AG04450 (cell line): ENCODE measurements around the gene HSD17B8. TPM values are rescaled to one million over a fixed set of nuclear protein-coding genes. Genes with fewer than 3 reads are reported as not detected.

Source experiments
- CTCF ChIA-PET: fragments of 300-600, 350-600 bp; formaldehyde crosslinking; extraction: SDS; loops from one replicate; lab custom pipeline; 2022; ENCODE audit warnings: antibody characterized with exemption, inconsistent platforms; lab: Charles Lee
- POLR2A ChIA-PET: fragments of 350-600 bp; formaldehyde crosslinking; extraction: SDS; loops from one replicate; lab custom pipeline; 2021; ENCODE audit warnings: antibody characterized with exemption, inconsistent platforms; lab: Yijun Ruan, JAX
- DNase-seq: peaks from one replicate; pipeline ENCODE4 v3.0.0-alpha.2; 2011; ENCODE audit warnings: low read depth, low spot score
- H3K27ac ChIP-seq: one replicate; pipeline ENCODE4 v1.5.1; 2012; ENCODE audit warnings: low read depth, low read length, control low read depth
- H3K27me3 ChIP-seq: one replicate; pipeline ENCODE4 v1.6.0; 2012; ENCODE audit warnings: low read length; ENCODE audit not compliant: control insufficient read depth, insufficient read depth
- H3K4me3 ChIP-seq: 2 replicates; pipeline ENCODE4 v1.5.1; 2011; ENCODE audit warnings: mild to moderate bottlenecking, low read depth, low read length, control low read depth
- H3K9me3 ChIP-seq: 2 replicates; pipeline ENCODE4 v1.5.1; 2012; ENCODE audit warnings: low read length; ENCODE audit not compliant: control insufficient read depth, insufficient read depth
- polyA plus RNA-seq: library from polyadenylated mRNA; depleted of rRNA; stranded (reverse); fragments of >200 nt; gene quantifications from 2 replicates; pipeline ENCODE4 v1.2.3, GENCODE V29; 2011; rRNA removed
- small RNA-seq: library from RNA; depleted of rRNA; stranded (forward); fragments of <200 nt; gene quantifications from one replicate; pipeline ENCODE3, GENCODE V24; 2012; ENCODE audit warnings: low read depth; ENCODE audit not compliant: insufficient read length
- TF ChIP-seq, protein P1 (sequence below): IDR thresholded peaks from 2 replicates; pipeline ENCODE4 v1.5.1; 2011; ENCODE audit warnings: low read depth, low read length, control low read depth, inconsistent platforms

HSD17B8 gene
- polyA plus RNA-seq, 1 experiment = 4.9 TPM

DNA sequence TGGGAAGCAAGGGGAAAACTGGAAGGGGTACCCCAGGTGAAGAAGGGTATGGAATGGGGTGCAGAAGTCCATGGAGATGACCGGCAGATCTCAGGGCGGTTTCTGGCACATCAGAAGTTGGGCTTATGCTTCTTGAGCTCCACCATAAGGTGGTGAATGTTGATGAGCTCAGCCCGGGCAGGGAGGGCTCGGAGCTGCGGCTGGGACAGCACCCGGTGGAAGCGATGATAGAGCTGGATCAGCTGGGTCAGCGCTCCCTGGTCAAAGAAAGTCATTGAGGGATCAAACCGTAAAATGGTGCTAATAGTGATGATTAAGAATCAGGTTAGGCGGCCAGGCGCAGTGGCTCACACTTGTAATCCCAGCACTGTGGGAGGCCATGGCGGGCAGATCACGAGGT lies 46.3 kb downstream of the HSD17B8 start:
- no peaks in the 10 kb centered on the region for H3K9me3 ChIP-seq
- ChIA-PET POLR2A (interaction anchor here (0.7 to 3.7 kb wide), 4 partner anchors 13 to 278 kb away, joined by 3 to 52 read pairs (median 33); partner anchors contain the start of genes B3GALT4, RPS18 and VPS52), CTCF (interaction anchor here (0.7 to 4.7 kb wide), 2 partner anchors 236 to 266 kb away, joined by 3 to 72 read pairs; no protein-coding TSS in a partner anchor)
- peak overlapping the region; percentile 68 for H3K27ac ChIP-seq
- H3K27me3 ChIP-seq = no peaks in the 10 kb centered on the region
- no peak for DNase-seq
- H3K4me3 ChIP-seq = 0 out of 2 replicates have a peak overlapping the region, but pooled peaks have one; percentile 17
- TF ChIP-seq, protein P1, sequence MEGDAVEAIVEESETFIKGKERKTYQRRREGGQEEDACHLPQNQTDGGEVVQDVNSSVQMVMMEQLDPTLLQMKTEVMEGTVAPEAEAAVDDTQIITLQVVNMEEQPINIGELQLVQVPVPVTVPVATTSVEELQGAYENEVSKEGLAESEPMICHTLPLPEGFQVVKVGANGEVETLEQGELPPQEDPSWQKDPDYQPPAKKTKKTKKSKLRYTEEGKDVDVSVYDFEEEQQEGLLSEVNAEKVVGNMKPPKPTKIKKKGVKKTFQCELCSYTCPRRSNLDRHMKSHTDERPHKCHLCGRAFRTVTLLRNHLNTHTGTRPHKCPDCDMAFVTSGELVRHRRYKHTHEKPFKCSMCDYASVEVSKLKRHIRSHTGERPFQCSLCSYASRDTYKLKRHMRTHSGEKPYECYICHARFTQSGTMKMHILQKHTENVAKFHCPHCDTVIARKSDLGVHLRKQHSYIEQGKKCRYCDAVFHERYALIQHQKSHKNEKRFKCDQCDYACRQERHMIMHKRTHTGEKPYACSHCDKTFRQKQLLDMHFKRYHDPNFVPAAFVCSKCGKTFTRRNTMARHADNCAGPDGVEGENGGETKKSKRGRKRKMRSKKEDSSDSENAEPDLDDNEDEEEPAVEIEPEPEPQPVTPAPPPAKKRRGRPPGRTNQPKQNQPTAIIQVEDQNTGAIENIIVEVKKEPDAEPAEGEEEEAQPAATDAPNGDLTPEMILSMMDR = no peak

DNA sequence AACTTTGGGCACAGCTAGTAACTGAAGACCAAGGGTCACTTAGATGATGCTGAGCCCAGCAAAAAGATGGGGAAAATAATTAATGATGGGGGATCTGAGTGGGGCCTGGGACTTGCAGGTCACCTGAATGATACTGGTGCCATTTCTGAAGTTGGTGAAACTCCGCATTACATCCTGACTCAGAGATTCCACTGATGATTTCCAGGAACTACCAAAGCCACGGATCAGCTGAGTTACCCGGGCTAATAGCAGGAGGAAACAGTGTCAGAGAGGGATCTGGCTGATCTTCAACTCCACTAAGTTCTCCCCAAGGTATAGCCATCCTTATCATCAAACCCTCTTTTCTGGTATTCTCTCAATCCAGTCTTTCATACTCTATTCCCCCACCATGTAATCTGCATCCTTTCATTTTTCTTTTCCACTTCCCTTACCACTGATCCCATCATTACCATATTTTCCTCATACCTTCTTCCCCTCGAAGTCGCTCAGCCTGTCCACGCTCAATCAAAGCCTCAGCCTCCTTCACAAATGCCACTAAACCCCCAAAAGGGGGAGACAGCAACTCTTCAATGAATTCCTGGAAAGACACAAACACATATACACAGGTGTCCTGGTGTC lies 47.0 kb downstream of the HSD17B8 start:
- DNase-seq = no peak
- Histone ChIP-seq H3K27me3 (no peaks in the 10 kb centered on the region), H3K9me3 (no peaks in the 10 kb centered on the region), H3K4me3 (no peak overlapping the region), H3K27ac (no peak overlapping the region)
- ChIA-PET CTCF (interaction anchor here (0.7 kb wide), 1 partner anchor 267 kb away, joined by 3 read pairs; no protein-coding TSS in a partner anchor), POLR2A (interaction anchor here (0.7 to 3.7 kb wide), 4 partner anchors 12 to 279 kb away, joined by 3 to 52 read pairs (median 33); partner anchors contain the start of genes B3GALT4, RPS18 and VPS52)
- TF ChIP-seq, protein P1 = no peak

DNA sequence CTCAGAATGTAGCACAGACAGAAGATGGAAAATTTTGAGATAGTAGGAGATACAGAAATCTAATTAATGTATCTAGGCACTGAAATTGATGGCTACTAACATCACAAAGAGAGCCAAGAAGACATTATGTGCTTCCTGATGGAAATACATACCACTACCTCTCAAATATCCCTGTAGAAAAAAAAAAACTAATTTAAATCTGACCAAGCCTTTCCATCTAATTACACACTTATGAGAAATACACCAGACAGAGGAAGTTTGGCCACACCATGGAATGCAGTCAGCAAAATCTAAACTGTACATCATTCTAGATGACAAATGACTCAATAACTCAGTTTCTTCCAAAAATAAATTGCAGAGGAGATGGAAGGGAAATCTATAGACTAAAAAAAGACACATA lies 48.3 kb downstream of the HSD17B8 start:
- POLR2A ChIA-PET = interaction anchor here (0.7 kb wide), 1 partner anchor 19 kb away, joined by 10 read pairs; the partner anchor contains the start of gene RPS18
- no peak overlapping the region for H3K27ac ChIP-seq
- DNase-seq = no peak
- no peaks in the 10 kb centered on the region for H3K9me3 ChIP-seq
- TF ChIP-seq, protein P1 = no peak
- H3K27me3 ChIP-seq = no peaks in the 10 kb centered on the region
- no peak overlapping the region for H3K4me3 ChIP-seq
- CTCF ChIA-PET = no interaction called here

DNA sequence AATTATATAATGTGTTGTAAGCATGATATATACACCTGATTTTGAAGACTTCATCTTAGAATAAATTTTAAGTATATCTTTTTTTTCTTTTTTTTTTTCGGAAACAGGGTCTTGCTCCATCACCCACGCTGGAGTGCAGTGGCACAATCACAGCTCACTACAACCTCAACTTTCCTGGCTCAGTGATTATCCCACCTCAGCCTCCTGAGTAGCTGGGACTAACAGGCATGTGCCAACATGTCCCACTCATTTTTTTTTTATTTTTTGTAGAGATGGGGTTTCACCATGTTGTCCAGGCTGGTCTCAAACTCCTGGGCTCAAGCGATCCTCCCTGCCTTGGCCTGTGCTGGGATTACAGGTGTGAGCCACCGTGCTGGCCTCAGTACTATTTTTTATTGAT lies 50.1 kb downstream of the HSD17B8 start:
- Histone ChIP-seq H3K9me3 (no peaks in the 10 kb centered on the region), H3K4me3 (no peak overlapping the region), H3K27ac (no peak overlapping the region), H3K27me3 (no peaks in the 10 kb centered on the region)
- ChIA-PET POLR2A (interaction anchor here (0.6 to 1.6 kb wide), 3 partner anchors 17 to 1759 kb away, joined by 3 to 6 read pairs (median 3); partner anchors contain the start of genes RPS18 and VPS52), CTCF (interaction anchor here (0.8 kb wide), 1 partner anchor 270 kb away, joined by 4 read pairs; no protein-coding TSS in a partner anchor)
- TF ChIP-seq, protein P1 = no peak
- DNase-seq = no peak

Small RNA genes within 50 kb of the gene (small RNA-seq; reads per million reads assigned to genes)
- gene MIR219A1 (5.1 reads per million, percentile 51 among the genes with 10 or more reads in this experiment), gene RNY4P10 (not detected)

Other genes with a start within 250 kb of the HSD17B8 start
- gene BRD2, start 236.1 kb upstream of the HSD17B8 start, polyA plus RNA-seq = 110 and 138 TPM in 2 replicates
- 0.02 TPM in 1 of 2 replicates, not detected in the other for gene HLA-DOA, start 195.1 kb upstream of the HSD17B8 start, polyA plus RNA-seq
- gene HLA-DPA1, start 131.0 kb upstream of the HSD17B8 start, polyA plus RNA-seq = 0.10 and 0.15 TPM in 2 replicates
- gene HLA-DPB1, start 128.7 kb upstream of the HSD17B8 start, polyA plus RNA-seq = 0.94 and 1.6 TPM in 2 replicates
- gene COL11A2, start 12.2 kb upstream of the HSD17B8 start, polyA plus RNA-seq = 0.26 and 0.37 TPM in 2 replicates
- 38.5 and 44.1 TPM in 2 replicates for gene RXRB, start 4.0 kb upstream of the HSD17B8 start, polyA plus RNA-seq
- gene SLC39A7, start 3.8 kb upstream of the HSD17B8 start, polyA plus RNA-seq = 129 and 150 TPM in 2 replicates
- 23.8 and 26.8 TPM in 2 replicates for gene RING1, start 3.8 kb downstream of the HSD17B8 start, polyA plus RNA-seq
- 58.0 and 60.4 TPM in 2 replicates for gene VPS52, start 67.2 kb downstream of the HSD17B8 start, polyA plus RNA-seq
- gene RPS18, start 67.4 kb downstream of the HSD17B8 start, polyA plus RNA-seq = 5,380 and 5,823 TPM in 2 replicates
- 1.1 and 1.4 TPM in 2 replicates for gene B3GALT4, start 72.5 kb downstream of the HSD17B8 start, polyA plus RNA-seq
- gene WDR46, start 84.6 kb downstream of the HSD17B8 start, polyA plus RNA-seq = 43.3 and 44.7 TPM in 2 replicates
- gene PFDN6, start 84.9 kb downstream of the HSD17B8 start, polyA plus RNA-seq = 59.6 and 64.6 TPM in 2 replicates
- 21.9 and 25.0 TPM in 2 replicates for gene RGL2, start 94.3 kb downstream of the HSD17B8 start, polyA plus RNA-seq
- gene TAPBP, start 109.4 kb downstream of the HSD17B8 start, polyA plus RNA-seq = 29.3 and 37.9 TPM in 2 replicates
- 8.4 and 11.8 TPM in 2 replicates for gene ZBTB22, start 113.1 kb downstream of the HSD17B8 start, polyA plus RNA-seq
- gene DAXX, start 118.3 kb downstream of the HSD17B8 start, polyA plus RNA-seq = 69.7 and 75.6 TPM in 2 replicates
- gene KIFC1, start 187.2 kb downstream of the HSD17B8 start, polyA plus RNA-seq = 10.2 TPM in 2 replicates
- gene PHF1, start 206.4 kb downstream of the HSD17B8 start, polyA plus RNA-seq = 26.6 and 29.7 TPM in 2 replicates
- 298 and 340 TPM in 2 replicates for gene CUTA, start 213.5 kb downstream of the HSD17B8 start, polyA plus RNA-seq
- 5.3 and 6.5 TPM in 2 replicates for gene SYNGAP1, start 215.4 kb downstream of the HSD17B8 start, polyA plus RNA-seq
- 5.8 and 6.0 TPM in 2 replicates for gene ZBTB9, start 249.9 kb downstream of the HSD17B8 start, polyA plus RNA-seq